Measurements from ENCODE around the gene QKI.

QKI gene

GRCh38 chr6:163513570-163514166 is 99.2 kb downstream of the QKI start:
- Histone ChIP-seq H3K4me3 (ENCODE audit: low read length in 2 of 2) (no peak overlapping the region), H3K27me3 (ENCODE audit: control insufficient read depth in 2 of 2, insufficient read depth in 2 of 2, low read length in 2 of 2) (no peaks in the 10 kb centered on the region), H3K9ac (ENCODE audit: low read depth in 1 of 2, low read length in 2 of 2) (no peak overlapping the region), H3K27ac (ENCODE audit: low read depth in 2 of 2, low read length in 2 of 2) (no peak overlapping the region), H3K9me3 (ENCODE audit: control insufficient read depth in 2 of 2, low read length in 2 of 2) (no peaks in the 10 kb centered on the region), H3K36me3 (ENCODE audit: control insufficient read depth in 2 of 2, insufficient read depth in 2 of 2, low read length in 2 of 2) (no peaks in the 10 kb centered on the region), H3K4me1 (ENCODE audit: control insufficient read depth in 2 of 2, insufficient read depth in 2 of 2, low read length in 2 of 2) (peaks cover 0 to 2% of the 10 kb centered on the region in 2 donors)

GRCh38 chr6:163516908-163517307 is 102.4 kb downstream of the QKI start:
- Histone ChIP-seq H3K27ac (ENCODE audit: low read depth in 2 of 2, low read length in 2 of 2) (no peak overlapping the region), H3K9ac (ENCODE audit: low read depth in 1 of 2, low read length in 2 of 2) (no peak overlapping the region), H3K4me1 (ENCODE audit: control insufficient read depth in 2 of 2, insufficient read depth in 2 of 2, low read length in 2 of 2) (peaks cover 0 to 2% of the 10 kb centered on the region in 2 donors), H3K4me3 (ENCODE audit: low read length in 2 of 2) (no peak overlapping the region), H3K9me3 (ENCODE audit: control insufficient read depth in 2 of 2, low read length in 2 of 2) (no peaks in the 10 kb centered on the region), H3K36me3 (ENCODE audit: control insufficient read depth in 2 of 2, insufficient read depth in 2 of 2, low read length in 2 of 2) (no peaks in the 10 kb centered on the region), H3K27me3 (ENCODE audit: control insufficient read depth in 2 of 2, insufficient read depth in 2 of 2, low read length in 2 of 2) (no peaks in the 10 kb centered on the region)

- Histone ChIP-seq H3K27me3 (ENCODE audit: control insufficient read depth in 2 of 2, insufficient read depth in 2 of 2, low read length in 2 of 2) (no peaks in the 10 kb centered on the region), H3K9ac (ENCODE audit: low read depth in 1 of 2, low read length in 2 of 2) (no peak overlapping the region), H3K4me3 (ENCODE audit: low read length in 2 of 2) (no peak overlapping the region), H3K4me1 (ENCODE audit: control insufficient read depth in 2 of 2, insufficient read depth in 2 of 2, low read length in 2 of 2) (no peaks in the 10 kb centered on the region), H3K27ac (ENCODE audit: low read depth in 2 of 2, low read length in 2 of 2) (no peak overlapping the region), H3K36me3 (ENCODE audit: control insufficient read depth in 2 of 2, insufficient read depth in 2 of 2, low read length in 2 of 2) (no peaks in the 10 kb centered on the region), H3K9me3 (ENCODE audit: control insufficient read depth in 2 of 2, low read length in 2 of 2) (no peaks in the 10 kb centered on the region)
Measured at GRCh38 chr6:163520956-163521355, 106.4 kb downstream of the QKI start.

- Histone ChIP-seq H3K27ac (ENCODE audit: low read depth in 2 of 2, low read length in 2 of 2) (no peak overlapping the region), H3K9me3 (ENCODE audit: control insufficient read depth in 2 of 2, low read length in 2 of 2) (no peaks in the 10 kb centered on the region), H3K27me3 (ENCODE audit: control insufficient read depth in 2 of 2, insufficient read depth in 2 of 2, low read length in 2 of 2) (no peaks in the 10 kb centered on the region), H3K4me3 (ENCODE audit: low read length in 2 of 2) (no peak overlapping the region), H3K36me3 (ENCODE audit: control insufficient read depth in 2 of 2, insufficient read depth in 2 of 2, low read length in 2 of 2) (no peaks in the 10 kb centered on the region), H3K9ac (ENCODE audit: low read depth in 1 of 2, low read length in 2 of 2) (no peak overlapping the region), H3K4me1 (ENCODE audit: control insufficient read depth in 2 of 2, insufficient read depth in 2 of 2, low read length in 2 of 2) (no peaks in the 10 kb centered on the region)
Measured at GRCh38 chr6:163522033-163522432, 107.5 kb downstream of the QKI start.

- no peak overlapping the region for H3K9ac ChIP-seq (ENCODE audit: low read depth in 1 of 2, low read length in 2 of 2)
- no peak overlapping the region for H3K4me3 ChIP-seq (ENCODE audit: low read length in 2 of 2)
- H3K9me3 ChIP-seq (ENCODE audit: control insufficient read depth in 2 of 2, low read length in 2 of 2), result no peaks in the 10 kb centered on the region
- H3K4me1 ChIP-seq (ENCODE audit: control insufficient read depth in 2 of 2, insufficient read depth in 2 of 2, low read length in 2 of 2), result no peaks in the 10 kb centered on the region
- no peaks in the 10 kb centered on the region for H3K36me3 ChIP-seq (ENCODE audit: control insufficient read depth in 2 of 2, insufficient read depth in 2 of 2, low read length in 2 of 2)
- H3K27ac ChIP-seq (ENCODE audit: low read depth in 2 of 2, low read length in 2 of 2), result no peak overlapping the region
- H3K27me3 ChIP-seq (ENCODE audit: control insufficient read depth in 2 of 2, insufficient read depth in 2 of 2, low read length in 2 of 2), result no peaks in the 10 kb centered on the region
Measured at GRCh38 chr6:163525926-163526325, 111.4 kb downstream of the QKI start.

GRCh38 chr6:163526346-163526745 is 111.8 kb downstream of the QKI start:
- Histone ChIP-seq H3K4me1 (ENCODE audit: control insufficient read depth in 2 of 2, insufficient read depth in 2 of 2, low read length in 2 of 2) (no peaks in the 10 kb centered on the region), H3K9me3 (ENCODE audit: control insufficient read depth in 2 of 2, low read length in 2 of 2) (no peaks in the 10 kb centered on the region), H3K27ac (ENCODE audit: low read depth in 2 of 2, low read length in 2 of 2) (no peak overlapping the region), H3K9ac (ENCODE audit: low read depth in 1 of 2, low read length in 2 of 2) (no peak overlapping the region), H3K36me3 (ENCODE audit: control insufficient read depth in 2 of 2, insufficient read depth in 2 of 2, low read length in 2 of 2) (no peaks in the 10 kb centered on the region), H3K4me3 (ENCODE audit: low read length in 2 of 2) (no peak overlapping the region), H3K27me3 (ENCODE audit: control insufficient read depth in 2 of 2, insufficient read depth in 2 of 2, low read length in 2 of 2) (no peaks in the 10 kb centered on the region)

GRCh38 chr6:163527291-163527690 is 112.8 kb downstream of the QKI start:
- Histone ChIP-seq H3K9ac (ENCODE audit: low read depth in 1 of 2, low read length in 2 of 2) (no peak overlapping the region), H3K9me3 (ENCODE audit: control insufficient read depth in 2 of 2, low read length in 2 of 2) (no peaks in the 10 kb centered on the region), H3K27ac (ENCODE audit: low read depth in 2 of 2, low read length in 2 of 2) (no peak overlapping the region), H3K36me3 (ENCODE audit: control insufficient read depth in 2 of 2, insufficient read depth in 2 of 2, low read length in 2 of 2) (no peaks in the 10 kb centered on the region), H3K4me3 (ENCODE audit: low read length in 2 of 2) (no peak overlapping the region), H3K27me3 (ENCODE audit: control insufficient read depth in 2 of 2, insufficient read depth in 2 of 2, low read length in 2 of 2) (no peaks in the 10 kb centered on the region), H3K4me1 (ENCODE audit: control insufficient read depth in 2 of 2, insufficient read depth in 2 of 2, low read length in 2 of 2) (no peaks in the 10 kb centered on the region)

- no peaks in the 10 kb centered on the region for H3K27me3 ChIP-seq (ENCODE audit: control insufficient read depth in 2 of 2, insufficient read depth in 2 of 2, low read length in 2 of 2)
- H3K27ac ChIP-seq (ENCODE audit: low read depth in 2 of 2, low read length in 2 of 2), result no peak overlapping the region
- no peak overlapping the region for H3K4me3 ChIP-seq (ENCODE audit: low read length in 2 of 2)
- no peaks in the 10 kb centered on the region for H3K36me3 ChIP-seq (ENCODE audit: control insufficient read depth in 2 of 2, insufficient read depth in 2 of 2, low read length in 2 of 2)
- no peaks in the 10 kb centered on the region for H3K9me3 ChIP-seq (ENCODE audit: control insufficient read depth in 2 of 2, low read length in 2 of 2)
- no peaks in the 10 kb centered on the region for H3K4me1 ChIP-seq (ENCODE audit: control insufficient read depth in 2 of 2, insufficient read depth in 2 of 2, low read length in 2 of 2)
- H3K9ac ChIP-seq (ENCODE audit: low read depth in 1 of 2, low read length in 2 of 2), result no peak overlapping the region
Measured at GRCh38 chr6:163529605-163530004, 115.1 kb downstream of the QKI start.

GRCh38 chr6:163530406-163530805 is 115.9 kb downstream of the QKI start:
- H3K9ac ChIP-seq (ENCODE audit: low read depth in 1 of 2, low read length in 2 of 2), result no peak overlapping the region
- no peaks in the 10 kb centered on the region for H3K4me1 ChIP-seq (ENCODE audit: control insufficient read depth in 2 of 2, insufficient read depth in 2 of 2, low read length in 2 of 2)
- H3K4me3 ChIP-seq (ENCODE audit: low read length in 2 of 2), result no peak overlapping the region
- no peaks in the 10 kb centered on the region for H3K27me3 ChIP-seq (ENCODE audit: control insufficient read depth in 2 of 2, insufficient read depth in 2 of 2, low read length in 2 of 2)
- H3K36me3 ChIP-seq (ENCODE audit: control insufficient read depth in 2 of 2, insufficient read depth in 2 of 2, low read length in 2 of 2), result no peaks in the 10 kb centered on the region
- H3K9me3 ChIP-seq (ENCODE audit: control insufficient read depth in 2 of 2, low read length in 2 of 2), result no peaks in the 10 kb centered on the region
- H3K27ac ChIP-seq (ENCODE audit: low read depth in 2 of 2, low read length in 2 of 2), result no peak overlapping the region

GRCh38 chr6:163531122-163531521 is 116.6 kb downstream of the QKI start:
- Histone ChIP-seq H3K27ac (ENCODE audit: low read depth in 2 of 2, low read length in 2 of 2) (no peak overlapping the region), H3K9ac (ENCODE audit: low read depth in 1 of 2, low read length in 2 of 2) (no peak overlapping the region), H3K27me3 (ENCODE audit: control insufficient read depth in 2 of 2, insufficient read depth in 2 of 2, low read length in 2 of 2) (no peaks in the 10 kb centered on the region), H3K4me3 (ENCODE audit: low read length in 2 of 2) (no peak overlapping the region), H3K9me3 (ENCODE audit: control insufficient read depth in 2 of 2, low read length in 2 of 2) (no peaks in the 10 kb centered on the region), H3K4me1 (ENCODE audit: control insufficient read depth in 2 of 2, insufficient read depth in 2 of 2, low read length in 2 of 2) (no peaks in the 10 kb centered on the region), H3K36me3 (ENCODE audit: control insufficient read depth in 2 of 2, insufficient read depth in 2 of 2, low read length in 2 of 2) (no peaks in the 10 kb centered on the region)
